Bronchial epithelial cell (primary cell): ENCODE data around the gene RXFP1. TPM values are rescaled to one million over a fixed set of nuclear protein-coding genes. Genes with fewer than 3 reads are reported as not detected.

Experiments used
- DNase-seq: peaks from one replicate; pipeline ENCODE4 v3.0.0-alpha.2; 2010; ENCODE audit warnings: low read depth
- FAIRE-seq: peaks from 2 replicates; lab custom pipeline; 2011; peaks lifted over from hg19 to GRCh38; lab: Jason Lieb, UNC
- H3K27me3 ChIP-seq: 2 replicates; pipeline ENCODE4 v1.5.1; 2011; ENCODE audit warnings: low read length; ENCODE audit not compliant: control insufficient read depth, insufficient read depth
- H3K36me3 ChIP-seq: 2 replicates; pipeline ENCODE4 v1.5.1; 2011; ENCODE audit warnings: low read length; ENCODE audit not compliant: control insufficient read depth, insufficient read depth
- H3K4me3 ChIP-seq: 2 replicates; pipeline ENCODE4 v1.5.1; 2011; ENCODE audit warnings: mild to moderate bottlenecking, low read depth, low read length, control low read depth
- total RNA-seq: library from RNA; depleted of rRNA; stranded (reverse); fragments of >200 nt; gene quantifications from 2 replicates; pipeline ENCODE4 v1.2.1, GENCODE V29; 2014
- TF ChIP-seq, protein P1 (sequence below): IDR thresholded peaks from 2 replicates; pipeline ENCODE4 v1.5.1; 2011; ENCODE audit warnings: mild to moderate bottlenecking, moderate library complexity, low read length, control low read depth, inconsistent platforms; ENCODE audit not compliant: insufficient read depth, severe bottlenecking

RXFP1 gene
- total RNA-seq, 1 donor from 2014 or later, result under 0.01 TPM

DNA sequence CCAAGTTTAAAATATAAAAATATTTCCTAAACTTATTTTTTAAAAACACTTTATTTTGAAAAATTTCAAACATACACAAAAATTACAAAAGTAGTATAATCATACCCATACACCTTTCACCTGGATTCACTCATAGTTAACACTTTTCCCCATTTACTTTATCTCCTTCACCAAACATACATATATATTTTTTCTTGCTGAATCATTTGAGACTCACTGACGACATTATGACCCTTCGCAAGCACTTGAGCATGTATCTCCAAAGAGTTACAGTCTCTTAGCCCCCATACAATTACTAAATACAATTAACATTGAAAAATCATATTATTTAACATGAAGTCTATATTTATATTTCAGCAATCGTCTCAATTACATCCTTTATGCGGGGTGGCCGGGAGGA, 19.8 kb downstream of the RXFP1 start:
- no peaks in the 10 kb centered on the region for H3K36me3 ChIP-seq
- FAIRE-seq, result no peak

DNA sequence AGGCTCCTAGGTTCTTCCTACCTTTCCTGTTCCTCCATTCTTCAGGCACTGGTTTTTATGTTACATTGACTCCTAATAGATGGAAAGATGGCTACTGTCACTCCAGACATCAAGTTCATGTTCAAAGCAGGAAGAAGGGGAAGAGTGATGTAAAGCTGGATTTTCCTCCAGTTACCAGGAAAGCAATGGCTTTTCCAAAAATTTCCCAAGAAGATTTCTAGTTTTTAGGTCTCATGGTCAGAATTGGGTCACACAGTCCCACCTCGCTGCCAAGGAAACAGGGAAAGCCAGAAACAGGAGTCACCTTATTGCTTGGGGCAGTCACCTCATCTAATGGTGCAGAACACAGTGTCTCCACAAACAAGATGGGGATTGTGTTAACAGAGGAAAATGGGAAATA, 21.5 kb downstream of the RXFP1 start:
- TF ChIP-seq, protein P1, sequence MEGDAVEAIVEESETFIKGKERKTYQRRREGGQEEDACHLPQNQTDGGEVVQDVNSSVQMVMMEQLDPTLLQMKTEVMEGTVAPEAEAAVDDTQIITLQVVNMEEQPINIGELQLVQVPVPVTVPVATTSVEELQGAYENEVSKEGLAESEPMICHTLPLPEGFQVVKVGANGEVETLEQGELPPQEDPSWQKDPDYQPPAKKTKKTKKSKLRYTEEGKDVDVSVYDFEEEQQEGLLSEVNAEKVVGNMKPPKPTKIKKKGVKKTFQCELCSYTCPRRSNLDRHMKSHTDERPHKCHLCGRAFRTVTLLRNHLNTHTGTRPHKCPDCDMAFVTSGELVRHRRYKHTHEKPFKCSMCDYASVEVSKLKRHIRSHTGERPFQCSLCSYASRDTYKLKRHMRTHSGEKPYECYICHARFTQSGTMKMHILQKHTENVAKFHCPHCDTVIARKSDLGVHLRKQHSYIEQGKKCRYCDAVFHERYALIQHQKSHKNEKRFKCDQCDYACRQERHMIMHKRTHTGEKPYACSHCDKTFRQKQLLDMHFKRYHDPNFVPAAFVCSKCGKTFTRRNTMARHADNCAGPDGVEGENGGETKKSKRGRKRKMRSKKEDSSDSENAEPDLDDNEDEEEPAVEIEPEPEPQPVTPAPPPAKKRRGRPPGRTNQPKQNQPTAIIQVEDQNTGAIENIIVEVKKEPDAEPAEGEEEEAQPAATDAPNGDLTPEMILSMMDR, result no peak
- H3K4me3 ChIP-seq, result no peak overlapping the region
- no peaks in the 10 kb centered on the region for H3K27me3 ChIP-seq
- peak; percentile 15 for DNase-seq
- no peaks in the 10 kb centered on the region for H3K36me3 ChIP-seq
- FAIRE-seq, result no peak

More for the DNA sequence above, 19.8 kb downstream of the RXFP1 start:
- TF ChIP-seq, protein P1, result no peak
- Histone ChIP-seq H3K27me3 (no peaks in the 10 kb centered on the region), H3K4me3 (no peak overlapping the region)
- DNase-seq, result no peak

DNA sequence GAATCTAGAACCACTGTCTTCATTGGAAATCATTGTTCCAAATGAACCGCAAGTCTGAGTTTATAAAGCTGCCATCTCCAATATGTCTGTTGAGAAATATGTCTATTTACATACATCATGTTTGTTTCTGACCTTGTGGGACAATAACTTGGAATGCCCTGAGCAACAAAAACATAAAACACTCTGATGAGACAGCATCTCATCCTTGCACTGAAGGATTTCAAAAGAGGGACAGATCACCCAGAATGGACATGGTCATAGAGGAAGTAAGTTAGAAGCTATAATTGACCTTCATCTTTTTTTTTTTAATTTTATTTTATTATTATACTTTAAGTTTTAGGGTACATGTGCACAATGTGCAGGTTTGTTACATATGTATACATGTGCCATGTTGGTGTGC, 22.5 kb downstream of the RXFP1 start:
- DNase-seq (no peak), FAIRE-seq (no peak)
- H3K27me3 ChIP-seq, result no peaks in the 10 kb centered on the region
- no peaks in the 10 kb centered on the region for H3K36me3 ChIP-seq
- TF ChIP-seq, protein P1, result no peak
- no peak overlapping the region for H3K4me3 ChIP-seq

DNA sequence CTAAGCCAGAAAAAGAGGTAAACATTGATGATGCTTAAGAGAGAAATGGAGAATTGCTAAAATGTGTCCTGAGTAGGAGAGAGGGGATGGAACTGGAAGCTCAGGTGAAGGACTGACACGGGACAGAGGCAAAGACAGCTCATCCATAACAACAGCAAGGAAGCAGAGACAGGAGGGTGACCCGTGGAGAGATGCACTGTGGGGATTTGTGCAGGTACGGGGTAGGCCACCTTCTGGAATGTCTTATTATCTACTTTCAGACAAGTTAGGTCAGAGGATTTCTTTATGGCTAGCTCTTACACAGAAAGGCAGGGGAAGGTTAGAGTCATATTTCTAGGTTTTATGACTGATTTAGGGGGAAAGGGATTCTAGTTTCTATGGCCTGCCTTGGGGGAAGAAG, 31.7 kb downstream of the RXFP1 start:
- no peaks in the 10 kb centered on the region for H3K27me3 ChIP-seq
- TF ChIP-seq, protein P1, result no peak
- FAIRE-seq, result no peak

DNA sequence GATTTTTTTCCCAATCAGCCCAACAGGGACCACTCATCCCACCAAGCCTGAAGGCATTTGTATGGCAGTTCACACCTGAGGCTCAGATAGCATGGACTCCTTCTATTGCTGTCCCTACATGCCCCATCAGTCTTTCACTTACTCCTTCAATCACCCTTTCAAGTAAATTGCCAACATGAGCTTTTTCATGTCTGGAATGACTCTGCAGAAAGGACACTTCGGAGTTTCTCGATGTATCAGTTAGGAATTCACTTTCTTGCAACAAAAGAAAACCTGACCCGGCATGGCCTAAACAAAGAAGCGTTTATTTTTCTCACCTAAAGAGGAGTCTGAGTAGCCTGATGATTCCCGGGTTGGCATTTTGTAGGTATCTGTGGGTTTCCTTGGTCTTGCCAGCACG, 38.6 kb downstream of the RXFP1 start:
- FAIRE-seq (peak; percentile 13), DNase-seq (no peak)
- Histone ChIP-seq H3K27me3 (no peaks in the 10 kb centered on the region), H3K4me3 (no peak overlapping the region), H3K36me3 (no peaks in the 10 kb centered on the region)
- TF ChIP-seq, protein P1, result no peak

More for the DNA sequence above, 31.7 kb downstream of the RXFP1 start:
- no peaks in the 10 kb centered on the region for H3K36me3 ChIP-seq
- no peak for DNase-seq
- no peak overlapping the region for H3K4me3 ChIP-seq

DNA sequence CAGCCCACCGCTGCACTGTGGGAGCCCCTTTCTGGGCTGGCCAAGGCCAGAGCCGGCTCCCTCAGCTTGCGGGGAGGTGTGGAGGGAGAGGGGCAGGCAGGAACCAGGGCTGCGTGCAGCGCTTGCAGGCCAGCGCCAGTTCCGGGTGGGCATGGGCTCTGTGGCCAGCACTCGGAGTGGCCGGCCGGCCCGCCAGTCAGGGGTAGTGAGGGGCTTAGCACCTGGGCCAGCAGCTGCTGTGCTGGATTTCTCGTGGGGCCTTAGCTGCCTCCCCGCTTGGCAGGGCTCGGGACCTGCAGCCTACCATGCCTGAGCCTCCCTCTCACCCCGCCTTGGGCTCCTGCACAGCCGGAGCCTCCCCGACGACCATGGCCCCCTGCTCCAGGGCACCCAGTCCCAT, 45.2 kb downstream of the RXFP1 start:
- FAIRE-seq (no peak), DNase-seq (no peak)
- TF ChIP-seq, protein P1, result no peak
- H3K4me3 ChIP-seq, result no peak overlapping the region
- H3K36me3 ChIP-seq, result no peaks in the 10 kb centered on the region
- no peaks in the 10 kb centered on the region for H3K27me3 ChIP-seq
